Panc1 (cell line): ENCODE measurements around the gene TNFAIP8L3. TPM values are rescaled to one million over a fixed set of nuclear protein-coding genes. Genes with fewer than 3 reads are reported as not detected.

Experiments
- ATAC-seq: fragments of 200-7000 bp; cut with Tn5 transposase; 2 replicates; pipeline ENCODE4 v1.9.1; 2020; ENCODE audit warnings: mild to moderate bottlenecking, moderate library complexity
- BruUV-seq: library from RNA; stranded (reverse); fragments of 400-500 nt; replicated peaks from 2 replicates; lab custom pipeline; 2021; lab: Mats Ljungman, UMichigan
- CTCF ChIA-PET: fragments of 300-600 bp; sonication (Branson Sonifier 250); formaldehyde crosslinking; loops from one replicate; lab custom pipeline; 2022; ENCODE audit warnings: antibody characterized with exemption; lab: Charles Lee
- POLR2A ChIA-PET: fragments of 300-600 bp; sonication (Branson Sonifier 250); formaldehyde crosslinking; loops from one replicate; lab custom pipeline; 2022; ENCODE audit warnings: antibody characterized with exemption; lab: Charles Lee
- DNase-seq: peaks from one replicate; pipeline ENCODE4 v3.0.0-alpha.2; 2010; ENCODE audit warnings: low read depth, low spot score
- H3K27ac ChIP-seq: 2 replicates; pipeline ENCODE4 v1.5.1; 2011; ENCODE audit warnings: mild to moderate bottlenecking, low read length, inconsistent platforms
- H3K27me3 ChIP-seq: fragments of 200-500 bp; sonication (Bioruptor generic); 2 replicates; pipeline ENCODE4 v1.6.0; 2014; ENCODE audit warnings: low read length, inconsistent platforms; ENCODE audit not compliant: control insufficient read depth, insufficient read depth
- H3K36me3 ChIP-seq: fragments of 200-500 bp; sonication (Bioruptor generic); 2 replicates; pipeline ENCODE4 v1.5.1; 2014; ENCODE audit warnings: inconsistent platforms, mild to moderate bottlenecking, low read length, moderate library complexity; ENCODE audit not compliant: control insufficient read depth, insufficient read depth
- H3K4me1 ChIP-seq: 2 replicates; pipeline ENCODE4 v1.5.1; 2011; ENCODE audit warnings: inconsistent platforms, mild to moderate bottlenecking, low read length, moderate library complexity; ENCODE audit not compliant: control insufficient read depth, insufficient read depth
- H3K4me3 ChIP-seq, 2 experiments: 2 replicates each; pipeline ENCODE4 v1.5.1; 2011 to 2012; ENCODE audit warnings: low read depth in 2 of 2, low read length in 2 of 2, mild to moderate bottlenecking in 2 of 2, inconsistent platforms in 1 of 2, moderate library complexity in 1 of 2
- H3K9me3 ChIP-seq: fragments of 200-500 bp; sonication (Bioruptor generic); 2 replicates; pipeline ENCODE4 v1.5.1; 2014; ENCODE audit warnings: low read depth, mild to moderate bottlenecking, inconsistent platforms, low read length, moderate library complexity; ENCODE audit not compliant: control insufficient read depth, insufficient read depth
- CTCF ChIP-seq: fragments of 450-650 bp; IDR thresholded peaks from 2 replicates; pipeline ENCODE4 v1.5.1; 2017; ENCODE audit warnings: mild to moderate bottlenecking
- POLR2AphosphoS5 ChIP-seq: IDR thresholded peaks from 2 replicates; pipeline ENCODE4 v1.6.1; 2012; ENCODE audit warnings: mild to moderate bottlenecking, low read depth, low read length, moderate library complexity
- REST ChIP-seq, 2 experiments: IDR thresholded peaks; 2 replicates each; pipeline ENCODE4 v1.6.1; 2011 to 2012; ENCODE audit warnings: low read depth in 2 of 2, control low read depth in 1 of 2, low read length in 1 of 2, mild to moderate bottlenecking in 1 of 2, moderate library complexity in 1 of 2; ENCODE audit not compliant: insufficient read depth in 1 of 2
- SIN3A ChIP-seq: IDR thresholded peaks from 2 replicates; pipeline ENCODE4 v1.6.1; 2012; ENCODE audit warnings: low read depth, mild to moderate bottlenecking, low read length, moderate library complexity, borderline replicate concordance; ENCODE audit not compliant: insufficient read depth
- TCF7L2 ChIP-seq: IDR thresholded peaks from 2 replicates; pipeline ENCODE4 v1.6.1; 2011; ENCODE audit warnings: mild to moderate bottlenecking, low read depth, low read length, inconsistent platforms
- in situ Hi-C: cut with HindIII; loops from 2 replicates; pipeline ENCODE4 v1.10.0; 2016; ENCODE audit warnings: low sequenced_read_pairs, low pct_unique_long_range_greater_than_20kb
- intact Hi-C: fragments of 100-400 bp; cut with micrococcal nuclease; formaldehyde crosslinking; loops from one replicate; pipeline ENCODE4 v1.10.0; 2022; ENCODE audit not compliant: unreplicated experiment
- total RNA-seq: library from RNA; stranded (reverse); gene quantifications from one replicate; pipeline ENCODE4 v1.2.1, GENCODE V29; 2021; ENCODE audit not compliant: unreplicated experiment

TNFAIP8L3 gene
- total RNA-seq, 1 experiment from 2014 or later, result 1.0 TPM

DNA sequence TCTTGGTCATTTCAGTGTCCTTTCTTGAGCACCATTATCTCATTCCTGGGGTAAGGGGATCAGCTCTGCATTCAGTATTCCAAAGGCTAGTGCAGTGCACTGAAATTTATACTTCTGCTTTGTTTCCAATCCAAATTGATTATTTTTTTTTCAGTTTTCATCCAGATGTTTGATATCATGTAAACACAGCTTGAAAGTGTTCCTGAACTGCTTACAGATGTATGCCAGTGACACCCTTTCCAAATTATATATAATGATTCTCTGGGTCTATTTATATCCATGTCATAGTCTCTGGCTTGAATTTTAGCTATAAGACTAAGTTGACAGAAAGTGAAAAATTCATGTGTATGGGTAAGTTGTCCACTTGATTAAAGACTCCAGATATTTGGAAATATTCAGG lies 11.8 kb upstream of the TNFAIP8L3 start:
- H3K36me3 ChIP-seq, result no peaks in the 10 kb centered on the region
- intact Hi-C loops, result no loop called here
- no peaks in the 10 kb centered on the region for H3K4me1 ChIP-seq
- DNase-seq, result no peak
- ChIA-PET POLR2A (interaction anchor here (0.6 kb wide), 1 partner anchor 661 kb away, joined by 3 read pairs; no protein-coding TSS in a partner anchor), CTCF (no interaction called here)
- ATAC-seq, result no peak
- in situ Hi-C loops, result no loop called here
- no peak overlapping the region for H3K4me3 ChIP-seq
- no TSS peak for BruUV-seq
- H3K27me3 ChIP-seq, result 0 out of 2 replicates have a peak, but pooled peaks cover 2% of the 10 kb centered on the region
- no peaks in the 10 kb centered on the region for H3K9me3 ChIP-seq
- no peak overlapping the region for H3K27ac ChIP-seq
- TF ChIP-seq SIN3A, result no peak
- TF ChIP-seq POLR2AphosphoS5, result no peak
- TF ChIP-seq CTCF, result no peak
- TF ChIP-seq TCF7L2, result no peak
- no peak for TF ChIP-seq REST (IDR thresholded peaks at IDR 0.05; ENCODE audit: insufficient read depth in 1 of 2, low read depth in 2 of 2, low read length in 1 of 2)

- BruUV-seq, result no TSS peak
- Histone ChIP-seq H3K9me3 (no peaks in the 10 kb centered on the region), H3K27ac (no peak overlapping the region), H3K4me1 (no peaks in the 10 kb centered on the region), H3K27me3 (0 out of 2 replicates have a peak, but pooled peaks cover 2% of the 10 kb centered on the region), H3K36me3 (no peaks in the 10 kb centered on the region), H3K4me3 (no peak overlapping the region)
- CTCF ChIA-PET, result no interaction called here
- DNase-seq (no peak), ATAC-seq (no peak)
- intact Hi-C loops, result no loop called here
- POLR2A ChIA-PET, result no interaction called here
- in situ Hi-C loops, result no loop called here
- TF ChIP-seq CTCF, result no peak
- TF ChIP-seq TCF7L2, result no peak
- no peak for TF ChIP-seq SIN3A
- no peak for TF ChIP-seq POLR2AphosphoS5
- no peak for TF ChIP-seq REST (IDR thresholded peaks at IDR 0.05; ENCODE audit: insufficient read depth in 1 of 2, low read depth in 2 of 2, low read length in 1 of 2)
These were observed 10.8 kb upstream of the TNFAIP8L3 start for GRCh38 chr15:51105430-51106016.
